GM12874 (cell line): Measurements from ENCODE around the gene MAGEC1.

Experiments used
- CTCF ChIP-seq: IDR thresholded peaks from 2 replicates; pipeline ENCODE4 v1.5.1; 2011; ENCODE audit warnings: low read depth, mild to moderate bottlenecking, control low read depth, low read length, moderate library complexity; ENCODE audit not compliant: insufficient read depth

Gene MAGEC1

GRCh38 chrX:141903400-141904155, at the start of gene MAGEC1:
MAGEC1 (plus strand) TSS chrX:141903894; CDS start chrX:141905073, 1,179 bp downstream.
- no peak for TF ChIP-seq CTCF

DNA sequence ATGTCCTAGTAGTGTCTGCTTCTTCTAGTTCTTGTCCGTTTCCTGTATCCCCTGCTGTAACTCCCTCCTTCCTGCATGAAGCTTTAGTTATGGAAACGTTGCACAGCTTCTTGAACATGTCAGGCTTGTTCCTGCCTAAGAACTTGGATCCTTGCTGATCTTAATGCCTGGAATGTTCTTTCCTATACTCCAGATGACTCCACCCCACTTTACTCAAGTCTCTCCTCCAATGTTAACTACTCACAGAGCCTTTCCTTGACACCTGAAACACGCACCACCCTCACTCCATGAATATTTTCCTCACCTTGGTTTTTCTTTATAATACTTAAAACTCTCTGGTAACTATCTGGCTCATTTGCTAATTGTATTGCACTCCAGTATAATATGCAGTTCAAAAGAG, 46.2 kb upstream of the MAGEC1 start:
- TF ChIP-seq CTCF: no peak

DNA sequence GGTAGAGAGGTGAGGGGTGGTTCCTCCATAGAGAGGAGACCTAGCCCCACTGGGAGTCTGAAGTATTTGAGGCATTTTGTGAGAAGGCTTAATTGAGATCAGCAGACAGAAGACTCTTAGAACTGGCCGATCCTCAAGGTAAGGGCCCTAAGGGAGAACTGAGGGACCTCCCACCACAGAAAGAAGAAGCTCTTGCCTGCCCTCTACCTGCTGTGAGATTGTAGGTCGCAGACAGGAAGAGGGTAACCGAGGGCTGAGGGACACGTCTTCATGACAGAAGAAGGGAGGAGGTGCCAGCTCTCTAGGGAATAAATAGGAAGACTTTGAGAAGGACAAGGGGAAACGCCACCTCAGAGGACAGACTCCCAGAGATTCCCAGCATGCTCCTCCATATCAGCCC, 24.1 kb upstream of the MAGEC1 start:
- TF ChIP-seq CTCF: no peak

DNA sequence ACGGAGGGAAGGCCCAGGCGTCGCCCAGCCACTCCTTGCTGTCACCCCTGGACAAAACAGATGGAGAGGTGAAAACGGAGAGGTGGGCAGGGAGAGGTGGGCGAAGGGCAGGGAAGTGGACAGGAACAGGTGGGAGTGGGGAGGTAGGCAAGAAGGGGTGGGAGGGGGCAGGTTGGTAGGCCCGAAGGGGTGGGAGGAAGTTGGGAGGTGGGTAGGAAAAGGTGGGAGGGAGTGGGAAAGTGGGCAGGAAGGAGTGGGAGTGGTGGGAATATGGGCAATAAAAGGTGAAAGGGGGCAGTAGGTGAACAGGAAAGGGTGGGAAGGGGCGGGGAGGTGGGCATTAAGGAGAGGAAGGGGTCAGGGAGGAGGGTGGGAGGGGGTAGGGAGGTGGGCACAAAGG, 9.0 kb upstream of the MAGEC1 start:
- no peak for TF ChIP-seq CTCF

- TF ChIP-seq CTCF: no peak
Measured at GRCh38 chrX:141897690-141898089, 6.0 kb upstream of the MAGEC1 start.

- TF ChIP-seq CTCF: no peak
Measured at GRCh38 chrX:141902366-141902765, 1.3 kb upstream of the MAGEC1 start.

GRCh38 chrX:141904262-141904661, 568 bp downstream of the MAGEC1 start:
- TF ChIP-seq CTCF: no peak

GRCh38 chrX:141917801-141918200, 14.1 kb downstream of the MAGEC1 start:
- TF ChIP-seq CTCF: no peak
